Left kidney (tissue), 2 donors: ENCODE data around the gene EHMT2. TPM values are rescaled to one million over a fixed set of nuclear protein-coding genes. Genes with fewer than 3 reads are reported as not detected.
A peak's percentile ranks its signal among the peaks of the same experiment; 100 is the strongest.
"Not testable (repeated sequence)": the region's sequence is repeated elsewhere in the genome, so short reads cannot be mapped to it uniquely, and the experiment has no call there.

ENCODE experiments used
- DNase-seq: peaks from one replicate; pipeline ENCODE4 v3.0.0-alpha.2; 2013
- polyA plus RNA-seq: library from polyadenylated mRNA; unstranded; fragments of 120-200 nt; gene quantifications from one replicate; pipeline ENCODE4 v1.2.1, GENCODE V29; 2013; ENCODE audit not compliant: insufficient read length

EHMT2 gene
- polyA plus RNA-seq, 1 donor = 84.3 TPM

DNA sequence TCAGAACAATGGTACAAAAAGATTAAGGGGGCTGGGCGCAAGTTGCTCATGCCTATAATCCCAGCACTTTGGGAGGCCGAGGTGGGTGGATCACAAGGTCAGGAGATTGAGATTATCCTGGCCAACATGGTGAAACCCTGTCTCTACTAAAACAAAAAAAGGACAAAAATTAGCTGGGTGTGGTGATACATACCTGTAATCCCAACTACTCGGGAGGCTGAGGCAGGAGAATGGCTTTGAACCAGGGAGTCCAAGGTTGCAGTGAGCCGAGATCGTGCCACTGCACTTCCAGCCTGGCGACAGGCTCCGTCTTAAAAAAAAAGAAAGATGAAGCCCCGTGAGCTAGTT is 57.7 kb downstream of the EHMT2 start:
- not testable (repeated sequence) for DNase-seq

GRCh38 chr6:31838968-31839367 is 58.5 kb downstream of the EHMT2 start:
- DNase-seq = no peak

- not testable (repeated sequence) for DNase-seq
These were observed 59.4 kb downstream of the EHMT2 start for GRCh38 chr6:31838114-31838553.

DNA sequence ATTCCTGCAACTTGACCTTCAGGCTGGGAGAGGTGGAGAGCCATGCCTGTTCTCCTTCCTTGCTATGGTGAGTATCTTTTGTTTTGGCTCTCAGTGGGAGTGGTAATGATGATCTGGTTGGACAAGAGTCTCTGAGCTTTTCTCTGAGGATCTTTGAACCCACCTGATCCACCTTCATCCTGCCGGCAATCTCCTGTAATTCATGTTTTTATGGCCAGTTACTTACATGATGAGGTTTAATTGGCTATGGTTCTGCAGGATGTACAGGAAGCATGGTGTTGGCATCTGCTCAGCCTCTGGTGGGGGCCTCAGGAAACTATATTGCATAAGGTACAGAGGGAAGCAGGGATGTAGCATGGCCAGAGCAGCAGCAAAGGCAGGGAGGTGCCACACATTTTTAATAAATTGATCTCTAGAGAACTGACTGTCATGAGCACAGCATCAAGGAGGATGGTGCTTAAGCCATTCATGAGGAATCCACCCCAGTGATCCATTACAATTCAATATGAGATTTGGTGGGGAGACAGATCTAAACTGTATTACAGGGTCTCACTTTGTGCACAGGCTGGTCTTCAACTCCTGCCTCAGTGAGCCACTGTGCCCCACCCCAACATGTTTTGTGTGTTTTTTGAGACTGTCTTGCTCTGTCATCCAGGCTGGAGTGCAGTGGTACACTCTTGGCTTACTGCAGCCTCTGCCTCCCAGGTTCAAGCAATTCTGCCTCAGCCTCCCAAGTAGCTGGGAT is 60.0 kb downstream of the EHMT2 start:
- no peak for DNase-seq

DNA sequence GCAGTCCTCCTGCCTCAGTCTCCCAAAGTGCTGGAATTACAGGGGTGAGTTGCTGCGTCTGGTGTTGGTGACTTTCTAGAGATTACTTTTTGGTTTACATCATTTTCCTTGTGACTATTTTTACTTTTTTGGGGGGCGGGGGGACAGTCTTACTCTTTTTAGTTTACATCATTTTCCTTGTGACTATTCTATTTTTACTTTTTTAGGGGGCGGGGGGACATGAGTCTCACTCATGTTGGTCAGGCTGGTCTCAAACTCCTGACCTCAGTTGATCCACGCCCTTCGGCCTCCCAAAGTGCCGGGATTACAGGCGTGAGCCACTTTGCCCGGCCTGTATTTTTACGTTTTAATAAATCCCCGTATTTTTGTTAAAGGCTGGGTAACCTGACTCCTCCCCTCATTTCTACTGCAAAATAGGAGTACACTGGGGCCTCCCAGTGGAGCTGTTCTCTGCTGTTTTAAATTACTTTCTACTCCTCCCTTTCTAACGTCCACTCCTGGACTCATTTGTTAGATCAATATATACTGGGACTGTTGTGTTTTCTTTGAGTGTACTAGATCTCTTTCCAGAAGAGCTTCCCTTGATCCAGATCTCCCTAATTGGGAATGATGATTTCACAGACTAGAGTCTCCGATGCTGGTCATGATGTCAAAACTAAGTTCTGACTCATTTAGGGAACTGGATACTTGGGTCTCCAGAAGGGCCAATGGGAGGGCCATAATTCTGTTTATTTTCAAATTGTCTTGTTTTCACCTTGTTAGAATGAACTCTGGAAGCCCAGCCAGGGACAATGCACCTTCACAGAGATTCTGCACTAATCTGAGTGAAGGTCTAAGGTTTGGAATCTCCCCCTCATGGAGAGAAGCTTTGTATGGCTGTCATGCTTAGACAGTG is 60.8 kb downstream of the EHMT2 start:
- no peak for DNase-seq

GRCh38 chr6:31836047-31836473 is 61.4 kb downstream of the EHMT2 start:
- DNase-seq = no peak

GRCh38 chr6:31834367-31835250 is 62.9 kb downstream of the EHMT2 start:
- peak; percentile 91 for DNase-seq

GRCh38 chr6:31831350-31832215 is 65.9 kb downstream of the EHMT2 start:
- no peak for DNase-seq

- no peak for DNase-seq
These were observed 66.6 kb downstream of the EHMT2 start for GRCh38 chr6:31830886-31831335.

Other genes with a start within 250 kb of the EHMT2 start
- gene BAG6, start 245.0 kb downstream of the EHMT2 start, polyA plus RNA-seq = 242 TPM
- gene APOM, start 241.8 kb downstream of the EHMT2 start, polyA plus RNA-seq = 95.0 TPM
- gene C6orf47, start 236.9 kb downstream of the EHMT2 start, polyA plus RNA-seq = 18.2 TPM
- 27.5 TPM for gene GPANK1, start 232.7 kb downstream of the EHMT2 start, polyA plus RNA-seq
- 237 TPM for gene CSNK2B, start 231.6 kb downstream of the EHMT2 start, polyA plus RNA-seq
- gene LY6G5B, start 227.7 kb downstream of the EHMT2 start, polyA plus RNA-seq = 31.1 TPM
- gene LY6G5C, start 216.6 kb downstream of the EHMT2 start, polyA plus RNA-seq = 2.7 TPM
- gene ABHD16A, start 194.4 kb downstream of the EHMT2 start, polyA plus RNA-seq = 60.7 TPM
- gene LY6G6F, start 190.8 kb downstream of the EHMT2 start, polyA plus RNA-seq = 0.32 TPM
- not detected for gene LY6G6D, start 182.3 kb downstream of the EHMT2 start, polyA plus RNA-seq
- 1.1 TPM for gene LY6G6C, start 176.0 kb downstream of the EHMT2 start, polyA plus RNA-seq
- 1.7 TPM for gene MPIG6B, start 174.3 kb downstream of the EHMT2 start, polyA plus RNA-seq
- gene DDAH2, start 168.4 kb downstream of the EHMT2 start, polyA plus RNA-seq = 148 TPM
- gene CLIC1, start 161.2 kb downstream of the EHMT2 start, polyA plus RNA-seq = 268 TPM
- gene MSH5, start 157.7 kb downstream of the EHMT2 start, polyA plus RNA-seq = 62.2 TPM
- 16.0 TPM for gene SAPCD1, start 135.0 kb downstream of the EHMT2 start, polyA plus RNA-seq
- 8.5 TPM for gene VWA7, start 120.4 kb downstream of the EHMT2 start, polyA plus RNA-seq
- gene VARS1, start 101.9 kb downstream of the EHMT2 start, polyA plus RNA-seq = 69.7 TPM
- 71.7 TPM for gene LSM2, start 90.7 kb downstream of the EHMT2 start, polyA plus RNA-seq
- 3.8 TPM for gene HSPA1L, start 82.4 kb downstream of the EHMT2 start, polyA plus RNA-seq
- 72.3 TPM for gene HSPA1A, start 82.2 kb downstream of the EHMT2 start, polyA plus RNA-seq
- gene HSPA1B, start 70.0 kb downstream of the EHMT2 start, polyA plus RNA-seq = 112 TPM
- gene NEU1, start 34.9 kb downstream of the EHMT2 start, polyA plus RNA-seq = 66.3 TPM
- 52.6 TPM for gene SLC44A4, start 18.7 kb downstream of the EHMT2 start, polyA plus RNA-seq
- 23.1 TPM for gene ZBTB12, start 4.4 kb upstream of the EHMT2 start, polyA plus RNA-seq
- 3.9 TPM for gene C2, start 30.0 kb upstream of the EHMT2 start, polyA plus RNA-seq
- 10.7 TPM for gene CFB, start 48.4 kb upstream of the EHMT2 start, polyA plus RNA-seq
- 89.9 TPM for gene NELFE, start 61.3 kb upstream of the EHMT2 start, polyA plus RNA-seq
- 60.8 TPM for gene SKIC2, start 61.5 kb upstream of the EHMT2 start, polyA plus RNA-seq
- gene DXO, start 74.4 kb upstream of the EHMT2 start, polyA plus RNA-seq = 29.4 TPM
- 17.0 TPM for gene C4A, start 84.4 kb upstream of the EHMT2 start, polyA plus RNA-seq
- gene C4B, start 117.1 kb upstream of the EHMT2 start, polyA plus RNA-seq = 22.3 TPM
- 0.55 TPM for gene CYP21A2, start 140.7 kb upstream of the EHMT2 start, polyA plus RNA-seq
- gene TNXB, start 211.6 kb upstream of the EHMT2 start, polyA plus RNA-seq = 4.7 TPM
- gene ATF6B, start 230.5 kb upstream of the EHMT2 start, polyA plus RNA-seq = 94.3 TPM
- 7.5 TPM for gene FKBPL, start 232.6 kb upstream of the EHMT2 start, polyA plus RNA-seq